Endothelial cell of umbilical vein (primary cell): ENCODE data around the gene CDH1. TPM values are rescaled to one million over a fixed set of nuclear protein-coding genes. Genes with fewer than 3 reads are reported as not detected.
A peak's percentile ranks its signal among the peaks of the same experiment; 100 is the strongest.

Experiments used
- BruUV-seq: library from RNA; stranded (reverse); fragments of 400-500 nt; replicated peaks from 2 replicates; lab custom pipeline; 2021; lab: Mats Ljungman, UMichigan
- CTCF ChIA-PET: fragments of 300-600, 350-600 bp; sonication (Branson Sonifier 250); formaldehyde crosslinking; loops from one replicate; lab custom pipeline; 2021; ENCODE audit warnings: antibody characterized with exemption, inconsistent platforms; lab: Charles Lee
- POLR2A ChIA-PET: fragments of 300-600, 350-600 bp; sonication (Branson Sonifier 250); formaldehyde crosslinking; loops from one replicate; lab custom pipeline; 2021; ENCODE audit warnings: antibody characterized with exemption, inconsistent platforms; lab: Charles Lee
- DNase-seq: peaks from one replicate; pipeline ENCODE4 v3.0.0-alpha.2; 2011; ENCODE audit warnings: low read depth, low spot score
- FAIRE-seq: peaks from 2 replicates; lab custom pipeline; 2011; peaks lifted over from hg19 to GRCh38; lab: Jason Lieb, UNC
- H2AFZ ChIP-seq: 2 replicates; pipeline ENCODE4 v1.6.0; 2012; ENCODE audit warnings: low read depth, low read length, control low read depth, inconsistent platforms
- H3K27ac ChIP-seq: 2 replicates; pipeline ENCODE4 v1.5.1; 2011; ENCODE audit warnings: low read depth, mild to moderate bottlenecking, control low read depth, low read length, moderate library complexity; ENCODE audit not compliant: insufficient read depth
- H3K27me3 ChIP-seq, 2 experiments: 2 replicates each; pipeline versions ENCODE4 v1.6.0 to v1.6.1; 2011; ENCODE audit warnings: low read length in 2 of 2, mixed read lengths in 1 of 2; ENCODE audit not compliant: control insufficient read depth in 2 of 2, insufficient read depth in 2 of 2
- H3K36me3 ChIP-seq, 2 experiments: 2 replicates in 1 of 2; 3 replicates in 1 of 2; pipeline ENCODE4 v1.5.1; 2011; ENCODE audit warnings: low read length in 2 of 2, mild to moderate bottlenecking in 1 of 2, moderate library complexity in 1 of 2; ENCODE audit not compliant: control insufficient read depth in 2 of 2, insufficient read depth in 2 of 2; ENCODE audit errors: extremely low read depth in 1 of 2
- H3K4me1 ChIP-seq: 3 replicates; pipeline ENCODE4 v1.5.1; 2011; ENCODE audit warnings: mild to moderate bottlenecking, low read length; ENCODE audit not compliant: control insufficient read depth, insufficient read depth; ENCODE audit errors: extremely low read depth
- H3K4me2 ChIP-seq: 2 replicates; pipeline ENCODE4 v1.6.1; 2011; ENCODE audit warnings: low read length, control low read depth, mixed read lengths; ENCODE audit not compliant: insufficient read depth
- H3K4me3 ChIP-seq, 3 experiments: fragments of 200-600 bp in 1 of 3; sonication (generic), shearing (Covaris generic) in 1 of 3; replicated peaks in 1 of 3; 2 replicates each; pipeline ENCODE4 v1.5.1; 2011 to 2016; ENCODE audit warnings: control low read depth in 3 of 3, low read length in 3 of 3, mild to moderate bottlenecking in 2 of 3, inconsistent platforms in 1 of 3, low read depth in 1 of 3, moderate library complexity in 1 of 3; ENCODE audit not compliant: insufficient read depth in 1 of 3
- H3K79me2 ChIP-seq: 2 replicates; pipeline ENCODE4 v1.6.0; 2012; ENCODE audit warnings: low read length, inconsistent platforms; ENCODE audit not compliant: control insufficient read depth, insufficient read depth
- H3K9ac ChIP-seq: replicated peaks from 2 replicates; pipeline ENCODE3; 2011; ENCODE audit warnings: low read length, control low read depth; ENCODE audit not compliant: insufficient read depth; ENCODE audit errors: extremely low read depth
- H3K9me1 ChIP-seq: replicated peaks from 3 replicates; pipeline ENCODE4 v1.6.0; 2011; ENCODE audit warnings: mild to moderate bottlenecking, low read length; ENCODE audit not compliant: control insufficient read depth, insufficient read depth; ENCODE audit errors: extremely low read depth
- H3K9me3 ChIP-seq: replicated peaks from 2 replicates; pipeline ENCODE4 v1.5.1; 2012; ENCODE audit warnings: low read length, inconsistent platforms; ENCODE audit not compliant: control insufficient read depth, insufficient read depth
- H4K20me1 ChIP-seq: replicated peaks from 2 replicates; pipeline ENCODE3; 2011; ENCODE audit warnings: mild to moderate bottlenecking, low read length; ENCODE audit not compliant: control insufficient read depth, insufficient read depth; ENCODE audit errors: extremely low read depth
- CTCF ChIP-seq, 2 donors: IDR thresholded peaks; 1 replicate in 1 of 2; 2 replicates in 1 of 2; pipeline ENCODE4 v1.5.1; 2011; ENCODE audit warnings: low read length in 2 of 2, mild to moderate bottlenecking in 2 of 2, moderate library complexity in 2 of 2, control low read depth in 1 of 2, inconsistent platforms in 1 of 2, low read depth in 1 of 2; ENCODE audit not compliant: insufficient read depth in 1 of 2; ENCODE audit errors: extremely low read depth in 1 of 2
- EZH2 ChIP-seq: IDR thresholded peaks from 2 replicates; pipeline ENCODE4 v1.6.1; 2012; ENCODE audit warnings: borderline replicate concordance, low read depth, mild to moderate bottlenecking, moderate library complexity, low read length, inconsistent platforms; ENCODE audit not compliant: severe bottlenecking
- FOS ChIP-seq: IDR thresholded peaks from 2 replicates; pipeline ENCODE4 v1.6.1; 2011; ENCODE audit warnings: mild to moderate bottlenecking, low read length, moderate library complexity, borderline replicate concordance; ENCODE audit not compliant: insufficient read depth
- GATA2 ChIP-seq: IDR thresholded peaks from 2 replicates; pipeline ENCODE4 v1.7.0; 2011; ENCODE audit warnings: low read depth, mild to moderate bottlenecking, moderate library complexity, mixed read lengths, low read length; ENCODE audit not compliant: insufficient read length, insufficient read depth
- JUN ChIP-seq: IDR thresholded peaks from 2 replicates; pipeline ENCODE4 v1.6.1; 2011; ENCODE audit warnings: borderline replicate concordance, low read depth; ENCODE audit not compliant: insufficient read length, insufficient read depth
- MAX ChIP-seq: IDR thresholded peaks from 2 replicates; pipeline ENCODE4 v1.6.1; 2011; ENCODE audit not compliant: insufficient read depth, insufficient read length
- MYC ChIP-seq: IDR thresholded peaks from one replicate; pipeline ENCODE4 v1.6.1; 2011; ENCODE audit warnings: mild to moderate bottlenecking, low read depth, low read length
- POLR2A ChIP-seq: IDR thresholded peaks from 2 replicates; pipeline ENCODE4 v1.6.1; 2012; ENCODE audit warnings: low read depth, mild to moderate bottlenecking, control low read depth, low read length
- POLR2AphosphoS5 ChIP-seq: IDR thresholded peaks from 2 replicates; pipeline ENCODE4 v1.6.1; 2012; ENCODE audit warnings: low read depth, mild to moderate bottlenecking, control low read depth, low read length, moderate library complexity; ENCODE audit not compliant: insufficient read depth
- dilution Hi-C: fragments of 300-500 bp; cut with MboI; formaldehyde crosslinking; loops from one replicate; pipeline ENCODE4 v1.15.0; 2019; ENCODE audit warnings: low sequenced_read_pairs; ENCODE audit not compliant: extremely low pct_ligation_motif_present
- intact Hi-C: fragments of 100-400 bp; cut with micrococcal nuclease; formaldehyde crosslinking; loops from one replicate; pipeline ENCODE4 v1.10.0; 2022
- polyA plus RNA-seq, 4 experiments: library from polyadenylated mRNA; depleted of rRNA in 3 of 4; stranded (reverse) in 3 of 4; unstranded in 1 of 4; fragments of >200 nt; gene quantifications; 2 replicates each; pipeline versions ENCODE4 v1.2.1 to v1.2.3, GENCODE V29; 2011 to 2012; ENCODE audit warnings: missing spikeins in 1 of 4
- total RNA-seq: library from RNA; stranded (reverse); gene quantifications from 2 replicates; pipeline ENCODE4 v1.2.3, GENCODE V29; 2021

CDH1 gene
- total and polyA plus RNA-seq, 2 donors (not counting 3 experiments of a cell fraction or from before 2014, with no cell fraction given): 0.28 to 0.69 TPM

GRCh38 chr16:68844211-68844564 lies 107.1 kb downstream of the CDH1 start:
- DNase-seq: no peak
- H3K36me3 ChIP-seq: no peaks in the 10 kb centered on the region
- no peak for TF ChIP-seq POLR2A
- TF ChIP-seq MAX: no peak
- no peak for TF ChIP-seq CTCF (IDR thresholded peaks at IDR 0.05; ENCODE audit: extremely low read depth in 1 of 2, insufficient read depth in 1 of 2, low read depth in 1 of 2, low read length in 2 of 2)
- TF ChIP-seq JUN: no peak
- TF ChIP-seq FOS: no peak
- TF ChIP-seq MYC: no peak
- TF ChIP-seq GATA2: no peak
- no peak for TF ChIP-seq POLR2AphosphoS5
- no peak for TF ChIP-seq EZH2
- H3K4me3 ChIP-seq: peak overlapping the region; percentile 86 to 99 (median 96)
- H3K4me2 ChIP-seq: peak overlapping the region; percentile 90
- no peaks in the 10 kb centered on the region for H3K79me2 ChIP-seq
- peak overlapping the region; percentile 100 for H2AFZ ChIP-seq
- FAIRE-seq: no peak
- no peaks in the 10 kb centered on the region for H3K9me3 ChIP-seq
- H3K9me1 ChIP-seq: no peaks in the 10 kb centered on the region
- H3K27me3 ChIP-seq: no peaks in the 10 kb centered on the region
- H3K27ac ChIP-seq: peak overlapping the region; percentile 76
- BruUV-seq: TSS peak; percentile 36
- ChIA-PET POLR2A (no interaction called here), CTCF (interaction anchor here (1.1 to 2.0 kb wide), 7 partner anchors 11 to 323 kb away, joined by 3 to 9 read pairs (median 5); partner anchors contain the start of gene HAS3)
- intact Hi-C loops (loop anchor here (5.0 to 10.0 kb wide), 2 partner anchors 252 to 451 kb away; no protein-coding TSS in a partner anchor), dilution Hi-C loops (no loop called here)
- peaks cover 7% of the 10 kb centered on the region for H3K4me1 ChIP-seq
- H3K9ac ChIP-seq: peak overlapping the region; percentile 95
- no peaks in the 10 kb centered on the region for H4K20me1 ChIP-seq
